Osteocyte (in vitro differentiated cells): Measurements from ENCODE around the gene ANKS1A. TPM values are rescaled to one million over a fixed set of nuclear protein-coding genes. Genes with fewer than 3 reads are reported as not detected.

Experiments used
- DNase-seq: peaks from one replicate; pipeline ENCODE4 v3.0.0; 2021; ENCODE audit warnings: mixed read lengths; ENCODE audit not compliant: unreplicated experiment; ENCODE audit errors: extremely low spot score
- H3K27ac Mint-ChIP-seq: one replicate; pipeline ENCODE4 v1.8.0; 2021; ENCODE audit warnings: mild to moderate bottlenecking, mixed read lengths; ENCODE audit not compliant: unreplicated experiment
- H3K27me3 Mint-ChIP-seq: one replicate; pipeline ENCODE4 v1.8.0; 2021; ENCODE audit warnings: mixed read lengths; ENCODE audit not compliant: unreplicated experiment
- H3K36me3 Mint-ChIP-seq: one replicate; pipeline ENCODE4 v1.8.0; 2021; ENCODE audit warnings: mixed read lengths; ENCODE audit not compliant: unreplicated experiment
- H3K4me1 Mint-ChIP-seq: one replicate; pipeline ENCODE4 v1.8.0; 2021; ENCODE audit warnings: mixed read lengths; ENCODE audit not compliant: unreplicated experiment
- H3K4me3 Mint-ChIP-seq: one replicate; pipeline ENCODE4 v1.8.0; 2021; ENCODE audit warnings: mild to moderate bottlenecking, moderate library complexity, mixed read lengths; ENCODE audit not compliant: unreplicated experiment
- H3K9me3 Mint-ChIP-seq: one replicate; pipeline ENCODE4 v1.8.0; 2021; ENCODE audit warnings: mixed read lengths; ENCODE audit not compliant: unreplicated experiment
- total RNA-seq: library from RNA; stranded (reverse); gene quantifications from 2 replicates; pipeline ENCODE4 v1.2.1, GENCODE V29; 2021
- TF ChIP-seq, protein P1 (sequence below): fragments of 200-600 bp; sonication (generic); IDR thresholded peaks from 2 replicates; pipeline ENCODE4 v1.5.0; 2021; ENCODE audit warnings: antibody characterized with exemption, mild to moderate bottlenecking, moderate library complexity

ANKS1A gene
- total RNA-seq, 1 donor from 2014 or later = 15.5 TPM

DNA sequence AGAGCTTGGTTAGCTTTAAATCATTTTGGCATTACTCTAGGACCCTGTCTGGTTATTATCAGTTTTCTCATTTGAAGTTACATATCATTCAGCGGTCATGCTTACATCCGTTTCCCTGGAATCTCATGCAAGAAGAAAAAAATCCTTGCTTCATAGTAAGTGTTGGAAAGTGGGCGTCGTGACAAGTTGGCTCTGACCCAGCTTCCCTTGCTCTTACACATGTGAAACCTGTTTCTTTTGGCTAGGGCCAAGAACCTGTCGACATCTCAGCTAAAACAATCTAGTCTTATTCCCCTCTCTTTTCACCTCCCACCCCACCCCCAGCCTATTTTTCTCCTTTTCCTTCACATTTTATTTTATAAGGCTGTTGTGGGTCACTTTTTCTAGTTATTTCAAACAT is 45.5 kb downstream of the ANKS1A start:
- Mint-ChIP-seq H3K27ac (no peak overlapping the region), H3K4me3 (no peak overlapping the region), H3K9me3 (no peaks in the 10 kb centered on the region), H3K27me3 (no peaks in the 10 kb centered on the region), H3K4me1 (peaks cover 3% of the 10 kb centered on the region), H3K36me3 (no peaks in the 10 kb centered on the region)
- TF ChIP-seq, protein P1, sequence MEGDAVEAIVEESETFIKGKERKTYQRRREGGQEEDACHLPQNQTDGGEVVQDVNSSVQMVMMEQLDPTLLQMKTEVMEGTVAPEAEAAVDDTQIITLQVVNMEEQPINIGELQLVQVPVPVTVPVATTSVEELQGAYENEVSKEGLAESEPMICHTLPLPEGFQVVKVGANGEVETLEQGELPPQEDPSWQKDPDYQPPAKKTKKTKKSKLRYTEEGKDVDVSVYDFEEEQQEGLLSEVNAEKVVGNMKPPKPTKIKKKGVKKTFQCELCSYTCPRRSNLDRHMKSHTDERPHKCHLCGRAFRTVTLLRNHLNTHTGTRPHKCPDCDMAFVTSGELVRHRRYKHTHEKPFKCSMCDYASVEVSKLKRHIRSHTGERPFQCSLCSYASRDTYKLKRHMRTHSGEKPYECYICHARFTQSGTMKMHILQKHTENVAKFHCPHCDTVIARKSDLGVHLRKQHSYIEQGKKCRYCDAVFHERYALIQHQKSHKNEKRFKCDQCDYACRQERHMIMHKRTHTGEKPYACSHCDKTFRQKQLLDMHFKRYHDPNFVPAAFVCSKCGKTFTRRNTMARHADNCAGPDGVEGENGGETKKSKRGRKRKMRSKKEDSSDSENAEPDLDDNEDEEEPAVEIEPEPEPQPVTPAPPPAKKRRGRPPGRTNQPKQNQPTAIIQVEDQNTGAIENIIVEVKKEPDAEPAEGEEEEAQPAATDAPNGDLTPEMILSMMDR = no peak
- DNase-seq = no peak

- Mint-ChIP-seq H3K4me3 (no peak overlapping the region), H3K4me1 (peaks cover 3% of the 10 kb centered on the region), H3K36me3 (no peaks in the 10 kb centered on the region), H3K27me3 (no peaks in the 10 kb centered on the region), H3K27ac (no peak overlapping the region), H3K9me3 (no peaks in the 10 kb centered on the region)
- TF ChIP-seq, protein P1 = no peak
- no peak for DNase-seq
Measured at GRCh38 chr6:34938268-34938667, 49.2 kb downstream of the ANKS1A start.

DNA sequence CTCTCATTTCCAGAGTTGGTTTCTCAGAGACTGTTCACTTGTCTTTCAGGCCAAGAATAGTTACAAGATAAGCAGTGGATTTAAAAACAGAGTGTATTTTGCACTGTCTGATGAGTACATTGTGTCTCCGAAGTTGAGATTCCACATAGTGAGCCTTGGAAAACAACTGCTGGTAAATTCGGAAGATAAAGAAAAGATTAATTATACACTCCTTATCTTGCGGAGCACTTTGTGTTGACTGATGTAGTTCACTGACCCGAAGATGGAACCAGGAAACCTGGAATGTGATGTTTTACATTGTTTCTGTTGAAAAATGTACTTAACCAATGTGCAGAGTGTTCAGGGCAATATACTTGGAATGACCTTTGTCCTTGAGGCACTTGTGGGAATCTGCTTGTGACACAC is 51.0 kb downstream of the ANKS1A start:
- Mint-ChIP-seq H3K4me3 (no peak overlapping the region), H3K9me3 (peaks cover 6% of the 10 kb centered on the region), H3K27ac (no peak overlapping the region), H3K27me3 (no peaks in the 10 kb centered on the region), H3K36me3 (no peaks in the 10 kb centered on the region), H3K4me1 (no peaks in the 10 kb centered on the region)
- no peak for DNase-seq
- TF ChIP-seq, protein P1 = no peak

DNA sequence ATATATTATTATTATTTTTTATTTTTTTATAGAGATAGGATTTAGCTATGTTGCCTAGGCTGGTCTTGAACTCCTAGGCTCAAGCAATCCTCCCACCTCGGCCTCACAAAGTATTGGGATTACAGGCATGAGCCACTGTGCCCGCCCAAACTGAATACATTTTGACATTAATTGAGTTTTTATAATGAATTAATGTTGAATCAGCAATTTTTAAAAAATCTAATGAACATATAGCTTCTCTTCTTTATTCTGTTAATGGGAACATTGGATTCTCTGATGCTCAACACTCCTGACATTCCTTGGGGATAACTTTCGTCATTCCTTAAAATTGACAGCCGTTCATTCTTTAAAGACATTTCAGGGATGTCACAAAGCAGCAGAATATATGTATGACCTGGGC is 52.4 kb downstream of the ANKS1A start:
- no peak for DNase-seq
- no peak overlapping the region for H3K27ac Mint-ChIP-seq
- no peak overlapping the region for H3K4me3 Mint-ChIP-seq

DNA sequence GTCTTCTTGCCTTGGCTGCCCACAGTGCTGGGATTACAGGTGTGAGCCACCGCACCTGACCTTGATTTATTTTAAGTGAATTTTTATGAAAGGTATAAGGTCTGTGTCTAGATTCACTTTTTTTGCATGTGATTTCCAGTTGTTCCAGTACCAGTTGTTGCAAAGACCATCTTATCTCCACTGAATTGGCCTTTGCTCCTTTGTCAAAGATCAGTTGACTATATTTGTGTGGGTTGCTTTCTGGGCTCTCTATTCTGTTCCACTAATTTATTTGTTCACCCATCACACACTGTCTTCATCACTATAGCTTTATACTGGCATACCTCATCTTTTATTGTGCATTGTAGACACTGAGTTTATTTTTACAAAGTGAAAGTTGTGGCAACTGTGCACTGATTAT is 56.3 kb downstream of the ANKS1A start:
- Mint-ChIP-seq H3K9me3 (peaks cover 6% of the 10 kb centered on the region), H3K27ac (no peak overlapping the region), H3K36me3 (no peaks in the 10 kb centered on the region), H3K4me3 (no peak overlapping the region), H3K4me1 (peaks cover 8% of the 10 kb centered on the region), H3K27me3 (no peaks in the 10 kb centered on the region)
- no peak for DNase-seq
- TF ChIP-seq, protein P1 = no peak

More for the DNA sequence above, 52.4 kb downstream of the ANKS1A start:
- Mint-ChIP-seq H3K36me3 (no peaks in the 10 kb centered on the region), H3K4me1 (no peaks in the 10 kb centered on the region), H3K9me3 (peaks cover 6% of the 10 kb centered on the region), H3K27me3 (no peaks in the 10 kb centered on the region)
- TF ChIP-seq, protein P1 = no peak
